ENCODE data around the gene ASPN.

ASPN gene

DNA sequence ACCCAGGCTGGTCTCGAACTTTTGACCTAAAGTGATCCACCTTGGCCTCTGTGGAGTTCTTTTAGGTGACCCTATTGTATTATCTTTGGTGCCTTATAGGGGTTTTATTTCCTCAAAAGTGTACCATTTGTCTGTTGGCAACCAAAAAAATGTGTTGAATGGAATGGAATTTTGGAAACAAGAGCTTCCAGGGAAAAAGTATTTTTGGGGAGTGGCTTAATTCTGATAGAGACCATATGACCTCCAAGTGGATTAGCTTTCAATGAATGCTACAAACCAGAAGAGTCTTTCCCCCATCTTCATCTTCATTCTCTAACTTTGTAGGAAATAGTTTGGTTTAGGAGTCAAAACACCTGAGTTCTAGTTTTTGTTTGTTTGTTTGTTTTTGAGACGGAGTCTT lies 74.5 kb downstream of the ASPN start:
- no peak for DNase-seq

DNA sequence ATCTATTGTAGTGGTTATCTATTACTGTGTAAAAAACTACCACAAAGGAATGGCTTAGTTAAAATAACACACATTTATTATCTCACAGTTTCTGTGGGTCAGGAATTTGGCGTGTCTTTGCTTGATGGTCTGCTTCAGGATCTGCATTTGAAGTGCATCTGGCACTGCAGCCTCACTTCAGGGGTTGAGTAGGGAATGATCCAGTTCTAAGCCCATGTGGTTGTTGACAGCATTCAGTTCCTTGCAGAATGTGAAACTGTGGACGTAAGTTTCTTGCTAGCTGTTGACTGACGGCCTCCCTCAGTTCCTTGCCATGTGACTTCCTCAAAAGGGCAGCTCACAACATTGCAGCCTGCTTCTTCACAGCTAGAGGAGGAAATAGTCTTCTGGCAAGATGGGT lies 75.8 kb downstream of the ASPN start:
- no peak for DNase-seq

Measured in NCI-H446 treated with DMSO at 0.1 percent for 48 hours (cell line).